Anterior cingulate cortex (tissue), 58 donors: ENCODE data around the gene CAMTA1.

ENCODE experiments used
- DNase-seq, 58 donors: peaks; one replicate each; lab custom pipeline; 2025; lab: John Stamatoyannopoulos, UW

The CAMTA1 gene

DNA sequence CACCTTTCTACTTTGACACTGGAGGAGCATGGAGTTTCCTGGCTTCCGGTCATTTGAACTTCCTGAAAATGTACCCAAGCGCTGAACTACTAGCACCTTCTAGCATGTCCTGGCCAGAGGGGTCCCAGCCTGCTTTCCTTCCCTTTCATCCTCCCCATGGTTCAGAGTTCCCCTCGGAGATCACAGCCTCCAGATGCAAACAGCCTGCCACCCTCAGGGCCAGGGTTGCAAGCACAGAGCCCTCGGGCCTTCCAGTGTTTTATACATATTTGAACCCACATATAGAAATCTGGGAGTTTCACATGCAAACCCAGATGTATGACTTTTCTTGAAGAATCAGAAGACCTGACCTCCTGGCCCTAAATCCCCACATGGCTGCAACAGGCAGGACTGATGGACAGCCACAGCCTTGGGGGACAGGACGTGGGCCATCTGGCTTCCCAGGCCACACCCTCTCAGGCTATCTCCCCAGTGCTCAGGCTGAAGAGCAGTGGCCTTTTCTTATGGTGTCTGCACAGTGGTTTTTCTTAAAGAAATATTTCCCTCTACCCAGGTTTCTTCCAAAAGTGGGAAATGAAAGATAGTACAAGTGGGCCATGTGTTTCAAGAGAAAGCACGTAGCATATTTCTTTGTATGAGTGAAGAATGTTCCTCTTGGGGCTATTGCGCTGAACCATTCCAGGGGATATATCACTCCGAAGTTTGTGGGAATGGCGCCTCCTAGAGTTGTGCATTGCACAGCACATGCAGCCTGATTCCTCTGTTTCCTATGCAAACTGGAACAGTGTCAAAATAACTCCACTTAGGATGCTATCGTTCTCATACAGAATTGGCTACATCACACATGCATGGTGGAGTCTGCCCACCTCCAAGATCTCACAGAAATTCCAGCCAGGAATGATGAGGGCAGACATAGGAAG, 753.9 kb downstream of the CAMTA1 start:
- DNase-seq: no peak

DNA sequence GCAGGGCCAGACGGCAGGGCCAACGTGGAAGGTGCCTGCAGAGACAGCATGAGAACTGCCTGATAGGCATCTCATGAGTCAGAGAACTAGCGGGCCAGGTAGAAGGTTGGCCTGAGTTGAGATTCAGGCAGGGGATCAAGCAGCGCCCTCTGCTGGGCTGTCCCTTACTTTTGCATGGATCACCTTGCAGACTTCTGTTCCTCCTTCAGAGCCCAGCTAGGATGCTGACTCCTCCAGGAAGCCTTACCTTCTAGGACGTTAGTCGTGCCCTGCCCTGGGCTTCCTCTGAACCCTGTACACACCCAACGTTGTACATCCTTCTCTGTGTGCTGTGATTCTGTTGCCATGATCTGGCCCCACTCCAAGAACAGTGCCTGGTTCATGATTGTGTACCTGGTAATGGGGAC, 754.5 kb downstream of the CAMTA1 start:
- no peak for DNase-seq

DNA sequence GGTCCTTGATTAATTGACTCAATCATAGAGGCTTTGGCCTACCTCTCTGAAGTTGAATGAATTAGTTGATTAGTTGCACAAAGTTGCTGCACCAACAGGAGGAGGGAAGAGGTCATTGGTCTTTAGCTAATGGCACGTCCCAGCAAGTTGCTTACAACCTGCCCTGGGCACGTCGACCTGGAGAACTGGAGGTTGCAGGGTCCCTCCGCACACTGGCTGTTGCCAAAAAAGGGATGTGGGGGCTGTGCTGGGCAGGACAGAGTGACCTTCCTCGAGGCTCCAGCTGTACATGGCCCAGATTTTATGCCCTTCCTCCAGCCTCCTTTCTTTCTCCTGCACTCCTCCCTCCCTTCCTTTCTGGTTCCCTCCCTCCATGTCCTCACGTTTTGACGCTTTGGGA, 755.6 kb downstream of the CAMTA1 start:
- no peak for DNase-seq

DNA sequence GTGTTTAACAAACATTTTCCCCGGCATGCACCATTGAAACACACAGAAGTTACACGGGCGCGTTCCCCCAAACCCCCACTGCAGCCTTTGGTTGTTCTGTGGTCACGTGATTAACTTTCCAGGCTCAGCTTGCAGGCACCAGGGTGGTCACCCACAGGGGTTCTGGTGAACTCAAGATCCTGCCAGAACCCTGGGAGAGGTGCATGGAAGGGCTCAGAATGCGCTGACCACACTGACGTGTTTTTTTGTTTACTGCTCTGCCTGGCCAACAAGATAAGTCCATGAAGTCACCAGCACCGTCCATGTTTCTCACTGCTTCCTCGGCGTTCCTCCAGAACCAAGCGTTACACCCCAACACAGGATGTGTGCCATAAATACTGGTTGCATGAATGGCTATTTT, 756.4 kb downstream of the CAMTA1 start:
- no peak for DNase-seq

DNA sequence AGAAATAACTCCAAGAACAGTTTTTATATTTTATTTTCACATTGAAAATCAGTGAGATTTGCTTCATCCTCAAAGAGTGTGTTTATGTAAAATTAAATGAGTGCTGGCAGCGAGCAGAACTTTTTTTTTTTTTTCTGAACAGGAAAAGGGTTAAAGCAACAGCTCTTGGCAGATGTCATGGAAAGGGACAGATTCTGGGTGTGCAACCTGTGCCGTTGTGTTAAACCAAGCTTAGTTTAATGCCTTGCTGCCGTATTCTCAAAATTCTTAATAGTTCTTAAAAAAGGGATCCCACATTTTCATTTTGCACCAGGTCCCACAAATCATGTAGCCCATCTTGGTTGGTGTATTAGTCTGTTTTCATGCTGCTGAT, 758.5 kb downstream of the CAMTA1 start:
- no peak for DNase-seq

DNA sequence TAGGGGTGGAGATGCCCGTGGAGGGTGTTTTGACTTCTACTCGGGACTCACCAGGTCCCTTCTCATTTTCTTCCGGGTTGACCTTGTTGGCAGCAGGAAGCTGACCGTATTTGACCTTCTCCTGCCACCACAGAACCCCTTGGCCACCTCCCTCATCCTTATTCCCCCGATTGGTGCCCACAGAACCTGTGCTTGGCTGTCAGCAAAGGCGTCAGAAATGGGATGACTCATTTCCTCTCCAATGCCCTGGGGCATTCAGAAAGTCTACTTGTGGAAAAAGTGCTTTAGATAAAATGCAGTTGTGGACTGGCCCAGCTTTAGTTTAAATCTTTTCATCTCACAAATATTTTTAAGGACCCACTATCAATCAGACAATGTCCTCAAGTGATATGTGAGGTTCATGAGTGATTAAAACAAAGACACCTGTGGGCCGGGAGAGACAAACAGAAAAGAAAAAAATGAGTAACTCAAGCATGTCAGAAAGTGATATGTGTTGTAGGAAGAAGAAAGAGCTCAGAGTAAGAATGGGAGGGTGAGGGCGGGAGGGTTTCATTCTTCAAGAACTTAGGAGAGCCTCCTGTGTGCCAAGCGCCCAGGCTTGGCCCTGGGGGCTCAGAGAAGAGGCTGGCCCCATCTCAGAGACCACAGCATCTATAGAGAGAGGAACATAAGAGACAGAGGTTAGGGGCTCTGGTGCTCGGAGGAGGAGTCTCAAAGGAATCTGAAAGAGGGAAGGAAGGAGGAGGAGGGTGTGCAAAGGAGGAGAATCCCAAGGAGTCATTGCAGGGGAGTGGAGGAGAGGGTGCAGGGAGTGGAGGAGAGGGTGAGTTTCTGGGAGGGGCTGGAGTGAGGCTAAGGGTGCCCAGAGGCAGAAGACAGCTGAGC, 764.3 kb downstream of the CAMTA1 start:
- no peak for DNase-seq

DNA sequence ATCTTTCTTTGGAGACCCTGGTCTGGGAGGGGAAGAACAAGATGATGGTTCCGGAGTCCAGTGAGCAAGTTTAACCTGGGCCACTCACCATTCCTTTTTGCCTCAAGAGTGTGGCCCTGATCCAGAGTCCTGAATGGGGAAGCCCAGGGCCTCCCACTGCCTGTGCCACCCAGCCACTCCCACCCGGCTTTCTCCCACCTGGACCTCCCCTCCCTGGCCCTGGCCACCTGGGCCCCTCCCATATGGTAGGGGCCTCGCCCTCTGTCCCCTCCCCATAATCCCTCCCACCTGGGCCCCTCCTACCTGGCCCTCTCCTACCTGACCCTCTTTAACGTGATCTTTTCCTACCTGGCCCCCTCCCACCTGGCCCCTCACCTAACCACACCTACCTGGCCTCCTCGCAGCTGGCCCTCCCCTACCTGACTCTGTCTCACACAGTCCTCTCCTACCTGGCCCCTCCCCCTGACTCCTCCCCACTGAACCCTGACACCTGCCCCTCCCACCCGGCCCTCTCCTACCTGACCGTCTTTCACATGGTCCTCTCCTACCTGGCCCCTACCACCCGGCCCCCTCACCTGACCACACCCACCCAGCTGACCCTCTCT, 765.1 kb downstream of the CAMTA1 start:
- no peak for DNase-seq

DNA sequence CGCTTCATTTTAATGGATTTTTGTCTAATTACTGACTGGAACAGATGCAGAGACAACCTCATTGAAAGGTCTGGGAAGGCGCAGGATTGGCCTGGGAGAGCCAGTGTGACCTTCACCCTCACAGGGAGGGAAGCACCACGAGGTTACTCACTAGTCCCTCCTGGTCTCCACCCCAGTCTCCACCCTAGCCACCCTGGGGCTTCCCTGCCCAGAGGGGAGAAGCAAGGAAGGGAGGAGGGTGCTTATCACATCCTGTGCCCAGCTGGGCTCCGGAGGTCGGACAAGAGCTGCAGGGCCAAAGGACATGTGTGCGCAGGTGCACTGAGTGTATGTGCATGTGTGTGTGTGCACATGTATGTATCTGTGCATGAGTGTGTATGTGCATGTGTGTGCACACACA, 765.7 kb downstream of the CAMTA1 start:
- no peak for DNase-seq

DNA sequence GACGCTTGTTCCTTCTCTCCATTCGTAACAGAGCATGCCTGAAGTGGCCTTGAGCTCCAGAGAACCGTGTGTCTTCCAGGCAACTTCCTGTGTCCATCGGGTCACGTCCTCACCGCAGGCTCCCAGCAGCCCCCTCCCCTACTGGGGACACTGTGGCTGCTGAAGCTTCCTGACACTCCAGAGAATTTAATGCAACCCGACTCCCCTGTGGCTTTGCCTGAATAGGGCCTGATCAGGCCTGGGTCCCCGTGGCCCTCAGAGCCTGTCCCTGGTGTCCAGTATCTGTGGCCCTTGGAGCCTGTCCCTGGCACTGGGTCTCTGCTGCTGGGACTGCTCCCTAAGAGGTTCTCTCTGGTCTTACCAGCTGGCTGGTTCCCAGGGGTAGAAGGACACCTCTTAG, 766.2 kb downstream of the CAMTA1 start:
- no peak for DNase-seq

DNA sequence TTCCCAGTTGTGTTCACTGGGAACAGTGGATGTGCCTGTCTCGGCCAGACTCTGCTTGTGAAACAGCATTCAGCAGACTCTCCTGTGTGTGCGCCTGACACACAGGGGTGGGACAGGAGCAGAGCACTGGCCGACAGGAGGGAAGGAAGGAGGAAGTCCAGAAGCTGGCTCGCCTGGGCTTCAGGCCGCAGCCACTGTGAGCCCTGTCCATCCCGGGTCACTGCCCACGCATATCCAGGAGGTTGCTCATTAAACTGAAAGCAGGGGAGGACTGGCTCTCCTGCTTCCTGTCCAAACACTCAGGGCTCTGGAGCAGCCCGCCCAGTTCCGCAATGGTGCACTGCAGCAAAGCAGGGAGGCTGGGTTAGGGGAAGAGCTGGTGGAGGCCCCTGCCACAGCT, 767.1 kb downstream of the CAMTA1 start:
- no peak for DNase-seq

DNA sequence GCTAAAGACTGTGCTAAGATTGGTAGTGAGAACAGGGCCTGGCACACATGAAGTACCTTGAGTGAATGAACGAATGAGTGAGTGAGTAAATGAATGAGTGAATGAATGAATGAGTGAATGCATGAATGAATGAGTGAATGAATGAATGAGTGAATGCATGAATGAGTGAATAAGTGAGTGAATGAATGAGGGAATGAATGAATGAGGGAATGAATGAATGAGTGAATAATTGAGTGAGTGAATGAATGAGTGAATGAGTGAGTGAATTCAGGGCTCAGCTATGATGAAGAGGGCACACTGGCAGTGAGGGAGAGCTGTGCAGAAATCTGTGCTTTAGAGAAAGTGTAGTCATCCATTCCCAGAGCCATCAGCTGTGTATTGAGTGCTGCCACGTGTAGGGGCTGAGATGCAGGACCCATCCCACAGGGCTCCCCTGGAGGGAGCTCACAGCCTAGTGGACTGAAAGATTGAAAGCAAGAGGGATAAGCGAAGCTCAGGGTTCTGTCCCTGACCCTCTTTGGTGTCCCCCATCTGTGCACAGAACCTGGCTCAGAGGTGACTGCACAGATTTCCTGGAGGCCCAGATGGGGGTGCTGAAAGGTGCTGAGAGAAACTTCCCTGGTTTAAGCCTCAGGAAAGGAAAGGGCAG, 767.9 kb downstream of the CAMTA1 start:
- no peak for DNase-seq

DNA sequence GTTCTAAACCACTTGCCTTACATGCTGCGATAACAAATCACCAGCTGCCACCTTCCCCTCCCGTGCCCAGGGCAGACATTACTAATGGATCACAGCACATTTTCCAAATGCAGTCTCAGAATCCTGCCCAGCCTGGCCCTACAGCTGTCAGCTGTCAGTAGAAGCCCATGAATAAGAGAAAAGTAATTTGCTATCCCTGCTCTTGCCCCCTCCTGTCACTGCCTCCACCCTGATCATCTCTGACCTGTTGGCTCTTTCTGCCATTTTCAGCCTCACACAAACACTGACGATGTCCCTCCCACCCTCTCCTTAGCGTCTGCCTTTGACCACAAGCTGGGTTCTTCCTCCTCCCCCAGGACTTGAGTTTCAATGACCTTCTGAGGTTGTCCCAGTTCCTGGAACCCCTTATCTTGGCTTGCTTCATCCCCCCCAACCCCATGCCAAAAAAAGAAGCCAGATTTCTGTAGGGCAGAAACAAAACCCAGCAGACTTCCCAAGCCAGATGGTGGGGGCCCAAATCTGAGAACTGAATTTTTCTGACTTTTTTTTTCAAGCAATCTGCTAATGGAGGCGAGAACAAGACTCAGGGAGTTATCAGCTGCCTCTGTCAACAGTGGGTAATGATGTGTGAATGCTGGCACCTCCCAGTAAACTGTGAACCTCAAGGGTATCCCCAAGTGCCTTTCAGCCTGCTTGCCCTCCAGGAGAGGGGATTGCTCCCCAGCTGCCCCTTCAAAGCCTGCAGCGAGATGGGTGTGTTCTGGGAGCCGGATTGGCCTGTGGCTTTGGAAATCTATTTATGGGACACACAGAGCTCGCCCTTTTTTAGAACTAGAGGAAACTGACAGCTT, 769.4 kb downstream of the CAMTA1 start:
- DNase-seq: no peak

DNA sequence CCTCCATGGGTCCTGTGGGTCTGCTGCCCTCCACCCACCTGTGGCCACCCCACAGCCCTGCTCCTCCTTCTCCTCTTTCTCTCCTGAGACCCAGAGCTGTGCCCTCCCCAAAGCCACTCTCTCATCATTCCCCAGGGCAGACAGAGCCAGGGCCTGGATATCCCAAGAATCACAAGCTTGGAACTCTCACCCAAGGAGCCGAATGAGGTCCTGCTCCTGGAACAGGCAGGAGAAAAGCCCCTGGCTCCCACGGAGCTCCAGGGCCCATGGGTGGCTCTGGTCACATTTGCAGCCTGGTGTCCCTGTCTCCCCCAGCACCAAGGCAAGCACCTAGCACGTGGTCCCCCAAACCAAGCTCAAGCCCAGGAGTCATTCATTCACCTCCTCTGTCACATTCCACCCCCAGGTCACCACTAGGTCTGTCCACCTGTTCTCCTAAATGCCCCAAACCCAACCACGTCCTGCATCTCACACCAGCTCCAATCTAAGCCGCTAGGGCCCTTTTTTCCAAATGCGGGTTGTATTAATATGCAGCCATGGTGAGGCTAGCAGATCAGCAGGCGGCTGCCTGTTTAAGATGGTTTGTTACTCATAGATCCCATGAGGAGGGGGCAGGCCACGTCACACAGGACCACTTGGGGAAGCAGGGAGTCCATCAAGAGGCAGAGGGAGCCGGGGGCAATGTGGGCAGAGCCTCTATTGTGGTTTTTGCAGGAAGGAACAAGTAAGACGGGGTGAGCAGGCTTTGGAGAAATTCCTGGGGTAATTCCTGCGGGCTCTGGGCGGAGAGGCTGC, 770.3 kb downstream of the CAMTA1 start:
- no peak for DNase-seq

DNA sequence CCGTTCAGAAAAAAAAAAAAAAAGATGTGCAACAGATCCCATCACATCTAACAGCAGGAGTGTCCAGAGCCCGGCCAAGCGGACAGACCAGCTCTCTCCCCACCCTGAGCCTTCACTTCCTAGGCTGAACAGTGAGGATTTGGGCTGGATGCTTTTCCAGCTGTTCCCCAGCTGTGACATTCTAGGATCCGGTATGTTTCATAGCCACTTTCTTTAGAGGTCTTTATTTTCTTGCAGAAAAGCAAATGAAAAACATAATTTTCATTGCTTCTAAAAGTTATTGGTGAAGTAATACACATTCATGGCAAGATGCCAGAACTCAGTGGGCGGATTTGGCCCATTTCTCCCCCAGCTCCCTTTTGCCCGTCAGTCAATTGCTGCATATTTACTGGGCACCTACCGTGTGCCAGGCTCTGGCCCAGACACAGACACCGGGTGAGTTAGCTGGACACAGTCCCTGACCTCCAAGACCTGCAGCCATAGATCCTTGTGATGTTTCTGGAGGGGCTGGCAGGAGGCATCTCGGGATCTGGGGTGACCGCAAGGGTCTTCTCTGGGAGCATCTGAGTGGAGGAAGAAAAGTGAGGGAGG, 772.1 kb downstream of the CAMTA1 start:
- DNase-seq: no peak

DNA sequence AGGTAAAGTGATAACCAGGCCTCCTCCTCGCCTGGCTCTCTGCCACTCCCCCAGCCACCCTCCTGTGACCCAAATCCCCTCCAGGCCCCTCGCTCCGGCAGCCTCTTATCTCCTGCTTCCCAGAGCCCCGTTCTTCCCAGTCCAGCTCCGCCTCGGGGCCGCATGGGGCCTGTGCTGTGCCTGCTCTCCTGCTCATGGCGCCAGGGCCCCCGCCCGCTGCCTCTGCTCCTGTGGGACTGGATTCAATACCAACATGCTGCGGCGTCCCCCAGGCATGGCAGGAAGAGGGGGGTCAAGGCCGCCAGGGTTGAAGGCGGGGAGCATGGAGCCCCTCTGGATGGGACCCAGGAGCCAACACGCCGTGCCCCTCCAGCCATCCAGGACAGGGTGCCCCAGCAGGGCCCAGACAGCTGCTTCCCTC, 772.8 kb downstream of the CAMTA1 start:
- no peak for DNase-seq

DNA sequence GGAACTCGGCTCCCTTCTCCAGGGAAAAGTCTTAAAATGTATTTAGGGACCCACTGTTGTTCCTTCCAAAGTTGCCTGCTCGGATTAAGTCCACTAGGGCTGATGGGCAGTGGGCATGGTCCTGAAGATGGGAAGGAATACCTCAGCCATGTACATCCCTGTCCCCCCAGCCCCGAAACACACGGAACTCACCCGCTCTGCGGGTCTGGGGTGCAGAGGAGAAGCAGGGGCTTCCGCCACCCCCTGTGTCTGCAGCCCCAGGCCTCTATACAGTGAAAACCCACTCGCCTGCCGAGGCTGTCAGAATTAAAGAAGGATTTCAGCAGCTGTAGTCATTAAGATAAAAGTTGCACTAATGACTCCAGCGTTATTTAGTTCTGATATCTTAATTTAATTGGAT, 773.2 kb downstream of the CAMTA1 start:
- no peak for DNase-seq

DNA sequence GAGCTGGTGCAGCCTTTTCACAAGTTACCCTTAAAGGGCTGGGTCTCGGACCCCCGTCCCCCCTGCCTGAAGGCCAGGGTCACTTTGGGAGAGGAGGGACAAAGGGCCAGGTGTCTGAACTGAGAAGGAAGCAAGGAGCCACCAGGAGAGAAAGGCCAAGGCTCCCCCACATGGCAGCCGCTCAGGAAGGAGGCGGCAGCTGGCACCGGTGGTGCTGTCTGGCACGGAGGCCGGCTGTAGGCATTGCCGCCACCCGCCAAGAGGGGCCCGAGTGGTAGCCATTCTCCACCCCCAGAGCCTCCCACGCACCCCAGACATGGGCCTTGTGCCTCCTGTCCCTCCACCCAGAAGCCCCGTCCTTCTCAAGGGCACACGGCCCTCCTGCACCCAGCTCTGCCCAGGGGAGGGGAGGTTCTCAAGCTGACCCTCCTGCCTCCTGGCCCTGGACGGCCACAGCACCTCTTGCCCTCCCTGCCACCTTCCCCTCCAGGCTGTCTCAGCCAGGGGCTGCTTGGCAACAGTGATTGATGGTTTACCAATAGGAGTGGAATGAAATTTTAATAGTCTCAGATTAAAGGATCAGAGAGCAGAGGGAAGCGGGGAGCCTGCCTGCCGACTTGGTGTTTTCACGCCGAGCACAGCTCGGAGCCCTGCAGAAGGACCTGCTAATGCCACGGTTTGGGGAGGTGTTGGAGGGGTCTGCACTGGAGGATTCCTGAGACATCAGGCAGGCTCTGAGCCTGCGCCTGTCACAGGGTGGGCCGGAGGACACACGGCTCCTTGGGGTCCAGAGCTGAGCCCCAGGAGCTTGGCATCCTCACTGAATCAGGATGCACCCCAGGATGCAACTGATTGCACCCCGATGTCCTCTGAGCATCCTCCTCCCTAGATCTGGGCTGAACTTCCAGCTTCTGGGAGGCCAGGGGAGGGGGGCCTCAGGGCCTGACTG, 773.9 kb downstream of the CAMTA1 start:
- DNase-seq: no peak
